Astrocyte of the cerebellum (primary cell): ENCODE results near the gene ZNF469.

Experiments used
- DNase-seq: peaks from one replicate; pipeline ENCODE4 v3.0.0-alpha.2; 2011; ENCODE audit warnings: low read depth
- H3K4me3 ChIP-seq: 2 replicates; pipeline ENCODE4 v1.5.1; 2011; ENCODE audit warnings: mild to moderate bottlenecking, low read depth, low read length, moderate library complexity
- in situ Hi-C: cut with HindIII; loops from 2 replicates; pipeline ENCODE4 v1.10.0; 2017; ENCODE audit warnings: low sequenced_read_pairs
- TF ChIP-seq, protein P1 (sequence below): IDR thresholded peaks from 2 replicates; pipeline ENCODE4 v1.5.1; 2012; ENCODE audit warnings: low read length, low read depth, moderate library complexity, mild to moderate bottlenecking; ENCODE audit errors: missing control alignments

Gene ZNF469

DNA sequence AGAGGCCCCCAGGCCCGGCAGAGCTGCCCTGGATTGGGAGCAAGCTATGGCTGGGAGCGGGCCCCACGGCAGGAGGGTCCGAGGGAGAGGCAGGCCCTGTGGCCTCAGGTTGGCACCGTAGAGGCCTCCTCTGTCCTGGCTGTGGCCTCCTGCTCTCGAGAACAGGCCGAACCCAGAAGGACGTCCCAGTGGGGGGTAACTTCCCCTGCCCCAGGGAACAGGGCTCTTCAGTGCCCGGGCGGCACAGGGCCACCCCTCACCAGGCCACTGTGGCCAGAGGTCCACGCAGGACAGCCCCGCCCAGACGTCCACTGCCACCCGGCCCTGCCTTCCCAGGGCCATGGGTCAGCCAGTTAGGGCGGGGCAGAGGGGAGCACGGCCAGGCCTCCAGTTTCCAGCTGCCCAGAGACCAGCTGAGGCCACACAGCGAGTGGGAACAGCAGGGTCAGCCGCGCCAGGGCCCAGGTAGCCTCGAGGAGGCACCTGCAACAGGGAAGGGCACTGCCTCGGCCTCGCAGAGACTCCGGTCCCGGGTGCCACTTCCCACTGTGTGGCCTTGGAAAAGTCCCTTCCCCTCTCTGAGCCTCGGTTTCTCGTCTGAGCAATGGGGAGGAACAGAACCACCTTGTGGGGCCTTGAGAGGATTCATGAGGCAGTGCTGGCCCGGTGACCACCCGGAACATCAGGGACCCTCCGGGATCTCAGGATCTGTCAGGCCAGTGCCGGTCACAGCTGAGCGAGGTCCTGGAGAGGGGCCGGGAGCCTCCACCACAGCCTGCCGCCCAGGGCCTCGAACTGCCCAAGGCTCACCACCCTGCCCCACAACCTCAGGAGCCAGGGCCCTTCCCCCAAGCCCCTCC lies 32.0 kb downstream of the ZNF469 start:
- TF ChIP-seq, protein P1, sequence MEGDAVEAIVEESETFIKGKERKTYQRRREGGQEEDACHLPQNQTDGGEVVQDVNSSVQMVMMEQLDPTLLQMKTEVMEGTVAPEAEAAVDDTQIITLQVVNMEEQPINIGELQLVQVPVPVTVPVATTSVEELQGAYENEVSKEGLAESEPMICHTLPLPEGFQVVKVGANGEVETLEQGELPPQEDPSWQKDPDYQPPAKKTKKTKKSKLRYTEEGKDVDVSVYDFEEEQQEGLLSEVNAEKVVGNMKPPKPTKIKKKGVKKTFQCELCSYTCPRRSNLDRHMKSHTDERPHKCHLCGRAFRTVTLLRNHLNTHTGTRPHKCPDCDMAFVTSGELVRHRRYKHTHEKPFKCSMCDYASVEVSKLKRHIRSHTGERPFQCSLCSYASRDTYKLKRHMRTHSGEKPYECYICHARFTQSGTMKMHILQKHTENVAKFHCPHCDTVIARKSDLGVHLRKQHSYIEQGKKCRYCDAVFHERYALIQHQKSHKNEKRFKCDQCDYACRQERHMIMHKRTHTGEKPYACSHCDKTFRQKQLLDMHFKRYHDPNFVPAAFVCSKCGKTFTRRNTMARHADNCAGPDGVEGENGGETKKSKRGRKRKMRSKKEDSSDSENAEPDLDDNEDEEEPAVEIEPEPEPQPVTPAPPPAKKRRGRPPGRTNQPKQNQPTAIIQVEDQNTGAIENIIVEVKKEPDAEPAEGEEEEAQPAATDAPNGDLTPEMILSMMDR, result no peak
- in situ Hi-C loops, result no loop called here
- DNase-seq, result no peak
- no peak overlapping the region for H3K4me3 ChIP-seq

DNA sequence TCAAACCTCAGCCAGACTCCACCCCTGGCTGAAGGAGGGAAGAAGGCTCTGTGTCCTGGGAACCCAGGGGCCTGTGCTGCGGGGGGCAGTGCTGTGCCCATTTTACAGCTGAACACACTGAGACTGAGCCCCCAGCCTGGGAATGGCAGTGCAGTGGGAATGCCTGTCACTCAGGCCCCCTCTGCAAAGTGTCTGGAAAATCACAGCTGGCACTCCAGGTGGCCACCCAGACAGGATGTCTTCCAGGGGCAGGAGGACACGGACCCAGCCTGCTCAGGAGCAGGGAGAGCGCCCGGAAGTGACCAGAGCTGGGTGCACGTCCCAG lies 32.6 kb downstream of the ZNF469 start:
- TF ChIP-seq, protein P1, result no peak
- in situ Hi-C loops, result no loop called here
- H3K4me3 ChIP-seq, result no peak overlapping the region
- DNase-seq, result no peak

DNA sequence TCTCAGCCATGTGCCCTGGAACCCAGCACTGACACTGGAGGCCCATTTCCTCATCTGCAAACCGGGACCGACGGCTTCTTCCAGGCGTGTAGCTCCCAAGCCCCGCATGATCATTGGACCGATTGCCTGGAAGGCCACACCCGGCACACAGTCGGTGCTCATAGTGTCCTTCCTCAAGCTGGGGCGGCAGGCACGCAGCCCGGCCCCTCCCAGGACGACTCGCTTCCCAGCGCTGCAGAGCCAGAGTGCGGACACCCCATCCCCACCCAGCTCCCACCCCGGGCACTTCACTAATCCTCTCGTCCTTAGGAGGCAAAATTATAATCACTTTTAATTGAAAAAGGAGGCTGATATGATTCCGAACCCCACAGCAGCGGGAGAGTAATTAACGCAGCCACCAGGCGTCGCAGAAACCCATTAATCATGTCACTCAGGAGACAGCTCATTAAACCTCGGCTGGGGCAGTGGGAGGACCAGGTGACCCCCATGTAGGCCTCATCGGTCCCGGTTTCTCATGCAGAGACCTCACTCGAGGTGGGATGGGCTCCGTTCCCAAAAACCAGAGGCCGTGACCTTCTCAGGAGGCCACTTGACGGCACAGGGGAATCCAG lies 33.1 kb downstream of the ZNF469 start:
- no peak overlapping the region for H3K4me3 ChIP-seq
- in situ Hi-C loops, result no loop called here
- TF ChIP-seq, protein P1, result no peak
- no peak for DNase-seq

DNA sequence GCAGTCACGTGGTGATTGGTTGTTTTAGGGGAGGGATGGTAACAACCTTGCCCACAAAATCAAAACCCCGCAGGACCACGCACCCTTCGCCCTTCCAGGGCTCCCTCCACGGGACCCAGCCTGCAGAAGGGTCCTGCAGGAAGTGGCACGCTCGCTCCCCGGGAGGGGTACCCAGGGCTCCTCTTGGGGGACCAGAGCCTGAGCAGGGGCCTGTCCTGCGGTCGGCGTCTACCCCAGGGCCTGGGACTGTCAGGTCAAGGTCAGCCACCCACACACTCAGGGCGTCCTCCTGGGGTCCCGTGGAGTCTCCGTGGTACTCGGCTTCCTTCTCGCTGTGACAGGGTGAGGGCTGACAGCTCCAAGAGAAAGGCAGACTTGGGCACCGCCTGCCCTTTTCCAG lies 33.9 kb downstream of the ZNF469 start:
- in situ Hi-C loops, result no loop called here
- no peak overlapping the region for H3K4me3 ChIP-seq
- no peak for DNase-seq
- TF ChIP-seq, protein P1, result no peak

GRCh38 chr16:88417684-88418476 lies 35.1 kb downstream of the ZNF469 start:
- TF ChIP-seq, protein P1, result no peak
- no peak for DNase-seq
- H3K4me3 ChIP-seq, result no peak overlapping the region
- in situ Hi-C loops, result no loop called here

GRCh38 chr16:88418869-88419268 lies 36.1 kb downstream of the ZNF469 start:
- no peak overlapping the region for H3K4me3 ChIP-seq
- no peak for DNase-seq
- in situ Hi-C loops, result no loop called here
- TF ChIP-seq, protein P1, result no peak
